Hepatic stellate cell (primary cell): ENCODE measurements around the gene EEF1A1.
"Not testable (repeated sequence)": the region's sequence is repeated elsewhere in the genome, so short reads cannot be mapped to it uniquely, and the experiment has no call there.

Experiments
- DNase-seq: peaks from one replicate; pipeline ENCODE4 v3.0.0; 2011; ENCODE audit warnings: low spot score

EEF1A1 gene

DNA sequence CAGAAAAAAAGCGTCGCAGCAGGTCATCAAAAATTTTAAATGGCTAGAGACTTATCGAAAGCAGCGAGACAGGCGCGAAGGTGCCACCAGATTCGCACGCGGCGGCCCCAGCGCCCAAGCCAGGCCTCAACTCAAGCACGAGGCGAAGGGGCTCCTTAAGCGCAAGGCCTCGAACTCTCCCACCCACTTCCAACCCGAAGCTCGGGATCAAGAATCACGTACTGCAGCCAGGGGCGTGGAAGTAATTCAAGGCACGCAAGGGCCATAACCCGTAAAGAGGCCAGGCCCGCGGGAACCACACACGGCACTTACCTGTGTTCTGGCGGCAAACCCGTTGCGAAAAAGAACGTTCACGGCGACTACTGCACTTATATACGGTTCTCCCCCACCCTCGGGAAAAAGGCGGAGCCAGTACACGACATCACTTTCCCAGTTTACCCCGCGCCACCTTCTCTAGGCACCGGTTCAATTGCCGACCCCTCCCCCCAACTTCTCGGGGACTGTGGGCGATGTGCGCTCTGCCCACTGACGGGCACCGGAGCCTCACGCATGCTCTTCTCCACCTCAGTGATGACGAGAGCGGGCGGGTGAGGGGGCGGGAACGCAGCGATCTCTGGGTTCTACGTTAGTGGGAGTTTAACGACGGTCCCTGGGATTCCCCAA is at the start of gene EEF1A1:
Gene EEF1A1 (minus strand): TSS at position 345 of the 663 bp plus-strand sequence. CDS start 1,006 bp downstream, outside the sequence.
- peak; percentile 96 for DNase-seq

GRCh38 chr6:73569121-73569520 is 48.3 kb upstream of the EEF1A1 start:
- DNase-seq, result no peak

GRCh38 chr6:73566954-73567591 is 46.2 kb upstream of the EEF1A1 start:
- DNase-seq, result no peak

DNA sequence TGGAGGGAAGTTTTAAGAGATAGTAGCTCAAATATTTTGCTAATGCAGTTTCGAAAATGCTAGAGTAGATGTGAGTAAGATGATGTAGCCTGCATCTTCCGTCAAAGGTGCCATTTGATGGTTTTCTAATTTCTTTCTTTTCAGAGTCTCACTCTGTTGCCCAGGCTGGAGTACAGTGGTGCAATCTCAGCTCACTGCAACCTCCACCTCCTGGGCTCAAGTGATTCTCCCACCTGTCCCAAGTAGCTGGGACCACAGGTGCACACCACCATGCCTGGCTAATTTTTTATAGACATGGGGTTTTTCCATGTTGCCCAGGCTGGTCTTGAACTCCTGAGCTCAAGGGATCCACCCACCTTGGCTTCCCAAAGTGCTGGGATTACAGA is 45.6 kb upstream of the EEF1A1 start:
- not testable (repeated sequence) for DNase-seq

DNA sequence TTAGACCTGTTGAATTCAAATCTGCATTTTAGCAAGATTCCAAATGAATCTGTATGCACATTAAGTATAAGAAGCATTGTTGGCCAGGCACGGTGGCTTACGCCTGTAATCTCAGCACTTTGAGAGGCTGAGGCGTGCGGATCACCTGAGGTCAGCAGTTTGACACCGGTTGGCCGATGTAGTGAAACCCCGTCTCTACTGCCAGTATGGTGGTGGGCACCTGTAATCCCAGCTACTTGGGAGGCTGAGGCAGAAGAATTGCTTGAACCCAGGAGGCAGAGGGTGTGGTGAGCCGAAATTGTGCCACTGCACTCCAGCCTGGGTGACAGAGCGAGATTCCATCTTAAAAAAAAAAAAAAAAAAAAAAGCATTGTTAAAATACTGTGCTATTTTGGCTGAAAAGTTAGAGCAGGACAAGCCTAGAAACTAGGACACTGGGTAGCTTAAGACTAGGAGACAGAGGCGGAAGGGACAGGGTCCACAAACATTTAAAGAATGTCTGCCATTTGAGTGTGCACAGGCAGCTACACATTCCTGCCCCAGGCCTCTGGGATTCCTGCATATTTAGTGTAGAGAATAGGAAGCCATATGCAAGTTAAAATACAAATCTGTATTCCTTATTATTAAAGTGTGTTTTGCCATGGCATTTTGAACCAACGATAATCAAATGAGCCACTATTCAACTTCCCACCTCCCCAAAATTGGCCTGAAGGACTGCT is 45.1 kb upstream of the EEF1A1 start:
- peak; percentile 67 for DNase-seq

GRCh38 chr6:73564578-73565345 is 43.9 kb upstream of the EEF1A1 start:
- DNase-seq, result no peak

GRCh38 chr6:73562558-73562957 is 41.7 kb upstream of the EEF1A1 start:
- no peak for DNase-seq

GRCh38 chr6:73560853-73561407 is 40.1 kb upstream of the EEF1A1 start:
- no peak for DNase-seq

DNA sequence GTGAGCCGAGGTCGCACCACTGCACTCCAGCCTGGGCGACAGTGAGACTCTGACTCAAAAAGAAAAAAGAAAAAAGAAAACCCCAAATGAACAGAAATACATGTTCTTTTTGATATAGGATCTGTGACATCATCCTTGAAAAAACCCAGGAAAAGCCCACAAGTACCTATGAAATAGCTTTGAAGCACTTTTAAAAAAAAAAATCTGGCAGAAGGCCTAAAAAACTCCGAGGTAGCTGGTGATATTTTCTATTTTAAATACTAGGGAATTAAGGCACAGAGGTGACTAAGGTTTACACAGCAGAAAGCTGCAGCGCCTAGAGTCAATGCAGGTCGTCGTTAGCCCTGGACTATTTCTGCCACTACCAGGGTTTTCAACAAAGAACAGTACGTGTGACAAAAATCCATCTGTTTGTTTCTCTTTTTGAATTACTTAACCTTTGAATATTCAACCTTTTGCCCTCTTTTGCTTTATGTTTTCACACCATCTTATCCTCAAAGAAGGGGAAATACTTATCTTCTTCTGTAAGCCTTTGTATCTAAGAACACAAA is 39.4 kb upstream of the EEF1A1 start:
- no peak for DNase-seq

DNA sequence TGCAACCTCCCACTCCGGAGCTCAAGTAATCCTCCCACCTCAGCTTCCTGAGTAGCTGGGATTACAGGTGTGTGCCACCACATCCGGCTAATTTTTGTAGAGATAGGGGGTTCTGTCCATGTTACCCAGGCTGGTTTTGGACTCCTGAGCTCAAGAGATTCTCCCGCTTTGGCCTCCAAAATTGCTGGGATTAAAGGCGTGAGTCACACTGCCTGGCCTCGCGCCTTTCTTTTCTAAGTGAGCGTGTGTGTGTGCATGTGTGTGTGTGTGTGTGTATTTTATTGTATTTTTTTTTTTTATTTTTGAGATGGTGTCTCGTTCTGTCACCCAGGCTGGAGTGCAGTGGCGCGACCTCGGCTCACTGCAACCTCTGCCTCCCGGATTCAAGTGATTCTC is 38.6 kb upstream of the EEF1A1 start:
- DNase-seq, result not testable (repeated sequence)

DNA sequence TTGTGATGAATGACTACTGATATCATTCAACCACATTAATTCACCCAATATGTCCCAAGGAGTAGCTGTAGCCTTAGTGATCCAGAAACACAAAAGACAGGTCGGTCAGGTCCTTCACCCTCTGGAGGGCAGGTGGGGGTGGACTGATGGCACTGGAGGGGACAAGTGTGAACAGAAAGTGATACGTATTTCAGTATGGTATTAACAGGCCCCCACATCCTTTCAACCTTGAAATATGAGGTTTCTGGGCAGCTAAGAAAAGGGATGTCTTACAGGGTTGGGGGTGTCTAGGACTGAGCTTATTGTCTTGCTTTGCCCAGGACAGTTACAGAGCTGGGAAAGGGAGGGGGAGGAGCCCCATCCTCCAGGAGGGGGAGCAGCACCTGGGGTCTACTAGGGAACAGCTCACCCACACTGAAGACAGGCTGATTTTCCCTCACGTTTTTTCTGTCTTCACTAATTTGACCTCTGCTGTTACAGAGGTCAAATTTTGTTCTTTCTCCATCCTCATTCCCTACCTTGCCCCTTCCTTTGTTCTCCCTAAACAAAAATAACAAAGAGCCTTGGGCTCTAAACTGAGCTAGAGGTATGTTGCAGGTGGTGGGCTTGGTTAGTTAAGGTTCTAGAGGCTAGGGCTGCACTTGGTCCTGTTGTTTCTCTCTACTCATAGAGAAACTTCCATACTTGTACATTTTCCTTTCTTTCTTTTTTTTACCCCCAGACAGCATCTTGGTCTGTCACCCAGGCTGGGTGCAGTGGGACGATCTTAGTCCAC is 38.0 kb upstream of the EEF1A1 start:
- DNase-seq, result no peak

DNA sequence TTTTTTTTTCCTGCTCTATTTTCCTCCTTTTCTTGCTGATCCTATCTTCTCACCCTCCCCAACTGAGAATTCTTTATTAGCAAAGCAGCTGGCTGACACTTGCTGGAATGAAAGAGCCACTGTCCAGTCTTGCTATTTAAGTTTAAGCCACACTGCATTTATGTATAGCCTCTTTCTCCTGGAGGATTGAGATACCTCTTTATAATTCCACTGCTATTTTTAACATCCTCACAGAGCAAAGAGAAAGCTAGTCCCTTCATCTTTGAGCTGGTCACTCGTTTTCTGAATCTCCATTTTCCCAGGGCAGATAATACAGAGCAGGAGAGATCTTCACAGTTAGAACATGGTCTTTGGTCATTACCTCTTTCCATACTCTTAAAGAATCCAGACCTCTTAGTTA is 36.0 kb upstream of the EEF1A1 start:
- DNase-seq, result no peak

DNA sequence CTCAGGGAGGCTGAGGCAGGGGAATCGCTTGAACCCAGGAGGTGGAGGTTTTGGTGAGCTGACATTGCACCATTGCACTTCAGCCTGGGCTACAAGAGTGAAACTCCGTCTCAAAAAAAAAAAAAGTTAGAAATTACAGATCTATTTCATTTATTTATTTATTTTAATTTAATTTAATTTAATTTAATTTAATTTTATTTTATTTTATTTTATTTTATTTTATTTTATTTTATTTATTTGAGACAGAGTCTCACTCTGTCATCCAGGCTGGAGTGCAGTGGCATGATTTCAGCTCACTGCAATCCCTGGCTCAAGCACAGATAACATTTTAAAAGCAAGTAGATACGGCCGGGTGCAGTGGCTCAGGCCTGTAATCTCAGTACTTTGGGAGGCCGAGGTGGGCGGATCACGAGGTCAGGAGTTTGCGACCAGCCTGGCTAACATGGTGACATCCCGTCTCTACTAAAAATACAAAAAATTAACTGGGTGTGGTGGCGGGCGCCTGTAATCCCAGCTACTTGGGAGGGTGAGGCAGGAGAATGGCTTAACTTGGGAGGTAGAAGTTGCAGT is 34.6 kb upstream of the EEF1A1 start:
- not testable (repeated sequence) for DNase-seq

- not testable (repeated sequence) for DNase-seq
Observed at GRCh38 chr6:73551115-73551514, 30.3 kb upstream of the EEF1A1 start.

DNA sequence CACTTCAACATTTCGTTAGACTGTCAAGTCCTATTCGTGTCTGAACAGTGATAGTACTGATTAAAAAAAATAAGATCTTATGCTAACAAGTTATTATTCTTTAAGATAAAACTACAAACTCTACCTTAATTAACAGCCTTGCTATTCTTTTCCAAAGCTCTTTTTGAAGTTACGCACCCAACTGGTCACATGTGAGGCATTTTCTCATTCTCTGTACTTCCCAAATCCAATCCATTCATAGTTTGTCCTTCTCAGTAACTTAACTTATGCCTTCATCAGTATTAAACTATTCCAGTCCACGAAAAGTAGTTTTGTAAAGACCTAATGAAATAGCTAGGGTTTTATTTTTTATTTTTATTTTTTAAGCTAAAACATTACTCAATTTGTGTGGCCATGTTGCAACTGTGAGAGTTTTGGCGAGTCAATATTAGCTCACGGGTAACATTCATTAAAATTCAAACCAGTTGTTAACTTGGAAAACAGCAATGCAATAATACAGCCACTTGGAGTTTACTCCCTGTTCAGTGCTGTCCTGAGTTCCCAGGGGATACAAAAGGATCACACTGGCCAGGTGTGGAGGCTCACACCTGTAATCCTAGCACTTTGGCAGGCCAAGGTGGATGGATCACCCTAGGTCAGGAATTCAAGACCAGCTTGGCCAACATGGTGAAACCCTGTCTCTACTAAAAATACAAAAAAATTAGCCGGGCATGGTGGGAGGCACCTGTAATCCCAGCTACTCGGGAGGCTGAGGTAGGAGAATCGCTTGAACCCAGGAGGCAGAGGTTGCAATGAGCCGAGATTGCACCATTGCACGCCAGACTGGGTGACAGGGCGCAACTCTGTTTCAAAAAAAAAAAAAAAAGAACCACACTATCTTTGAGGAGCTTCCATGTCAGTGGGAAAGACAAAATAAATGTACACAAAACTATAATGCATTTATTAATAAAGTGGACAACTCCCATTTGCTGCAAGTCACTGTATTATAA is 27.9 kb upstream of the EEF1A1 start:
- DNase-seq, result no peak

DNA sequence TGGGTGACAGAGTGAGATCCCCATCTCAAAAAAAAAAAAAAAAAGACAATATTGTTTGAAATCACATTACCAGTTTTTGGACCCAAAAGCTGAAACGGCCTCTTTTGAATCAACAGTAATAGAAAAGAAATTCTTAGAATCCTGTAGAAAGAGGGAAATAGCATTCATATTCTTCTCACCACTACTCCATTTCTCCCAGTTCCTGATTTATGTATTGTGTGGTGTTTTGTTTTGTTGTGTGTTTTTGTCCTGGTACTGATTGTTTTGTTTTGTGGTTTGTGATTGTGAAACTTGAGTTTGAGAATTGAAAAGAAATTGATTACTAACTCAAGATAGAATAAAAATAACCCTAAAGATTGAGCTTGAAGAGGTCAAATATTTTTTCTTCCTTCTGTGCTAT is 26.2 kb upstream of the EEF1A1 start:
- no peak for DNase-seq

GRCh38 chr6:73542891-73543290 is 22.1 kb upstream of the EEF1A1 start:
- no peak for DNase-seq

- not testable (repeated sequence) for DNase-seq
Observed at GRCh38 chr6:73542481-73542880, 21.6 kb upstream of the EEF1A1 start.

DNA sequence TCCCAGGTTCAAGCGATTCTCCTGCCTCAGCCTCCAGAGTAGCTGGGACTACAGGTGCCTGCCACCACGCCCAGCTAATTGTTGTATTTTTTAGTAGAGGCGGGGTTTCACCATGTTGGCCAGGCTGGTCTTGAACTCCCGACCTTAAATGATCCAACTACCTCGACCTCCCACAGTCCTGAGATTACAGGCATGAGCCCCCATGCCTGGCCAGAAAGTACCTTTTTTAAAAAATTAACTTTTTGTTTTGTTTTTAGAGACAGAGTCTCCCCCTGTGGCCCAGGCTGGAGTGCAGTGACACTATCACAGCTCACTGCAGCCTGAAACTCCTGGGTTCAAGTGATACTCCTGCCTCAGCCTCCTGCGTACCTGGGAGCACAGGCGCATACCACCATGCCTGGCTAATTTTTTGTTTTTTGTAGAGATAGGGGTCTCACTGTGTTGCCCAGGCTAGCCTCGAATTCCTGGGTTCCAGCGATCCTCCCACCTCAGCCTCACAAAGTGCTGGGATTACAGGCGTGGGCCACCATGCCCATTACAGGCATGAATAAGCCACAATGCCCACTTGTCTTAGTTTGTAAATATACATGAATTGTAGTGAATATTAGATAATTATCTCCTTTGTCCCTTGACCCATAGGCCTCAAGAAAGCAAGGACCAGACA is 17.4 kb upstream of the EEF1A1 start:
- DNase-seq, result no peak
